K562 (cell line): ENCODE data around the gene KLK14. TPM values are rescaled to one million over a fixed set of nuclear protein-coding genes. Genes with fewer than 3 reads are reported as not detected.
A peak's percentile ranks its signal among the peaks of the same experiment; 100 is the strongest.

Source experiments
- ATAC-seq: fragments of 200-7000 bp; cut with Tn5 transposase; 3 replicates; pipeline ENCODE4 v1.9.1; 2020; ENCODE audit warnings: moderate library complexity
- BruUV-seq: library from RNA; stranded (reverse); fragments of 400-500 nt; replicated peaks from 2 replicates; lab custom pipeline; 2021; lab: Mats Ljungman, UMichigan
- CTCF ChIA-PET: fragments of 300-600 bp; formaldehyde crosslinking; extraction: SDS; loops from one replicate; lab custom pipeline; 2021; ENCODE audit warnings: low intra/inter-chr PET ratio; lab: Yijun Ruan, JAX
- POLR2A ChIA-PET: fragments of 300-600, 350-650 bp; sonication (Branson Sonifier 250); formaldehyde crosslinking; extraction: SDS; loops from one replicate; lab custom pipeline; 2021; ENCODE audit warnings: antibody characterized with exemption, inconsistent platforms; lab: Yijun Ruan, JAX
- DNase-seq, 4 experiments: peaks; one replicate each; pipeline versions ENCODE4 v3.0.0 to v3.0.0-alpha.2; 2011 to 2018; ENCODE audit warnings: low spot score in 3 of 4, mixed read lengths in 3 of 4; ENCODE audit errors: extremely low read depth in 1 of 4
- FAIRE-seq: peaks from 2 replicates; lab custom pipeline; 2011; peaks lifted over from hg19 to GRCh38; lab: Jason Lieb, UNC
- H2AFZ ChIP-seq: 2 replicates; pipeline ENCODE4 v1.6.0; 2011; ENCODE audit warnings: low read depth, low read length, control low read depth, inconsistent platforms
- H3K27ac ChIP-seq: fragments of 200-600 bp; 3 replicates; pipeline ENCODE4 v1.8.0; 2011; ENCODE audit warnings: low read depth, mild to moderate bottlenecking, control low read depth, inconsistent platforms, low read length, moderate library complexity, mixed read lengths; ENCODE audit errors: extremely low read depth
- H3K27me3 ChIP-seq, 2 experiments: fragments of 300-600 bp in 1 of 2; 2 replicates in 1 of 2; 3 replicates in 1 of 2; pipeline versions ENCODE4 v1.6.0 to v1.8.0; 2011; ENCODE audit warnings: inconsistent platforms in 2 of 2, low read length in 2 of 2, mild to moderate bottlenecking in 1 of 2, mixed read lengths in 1 of 2, moderate library complexity in 1 of 2; ENCODE audit not compliant: control insufficient read depth in 2 of 2, insufficient read depth in 2 of 2
- H3K36me3 ChIP-seq: fragments of 300-600 bp; 3 replicates; pipeline ENCODE4 v1.8.0; 2011; ENCODE audit warnings: mild to moderate bottlenecking, low read length, inconsistent platforms; ENCODE audit not compliant: control insufficient read depth, insufficient read depth
- H3K4me1 ChIP-seq, 2 experiments: fragments of 200-600 bp in 1 of 2; replicated peaks in 1 of 2; 2 replicates in 1 of 2; 3 replicates in 1 of 2; pipeline versions ENCODE4 v1.5.1 to v1.8.0; 2011; ENCODE audit warnings: inconsistent platforms in 2 of 2, low read length in 2 of 2, mild to moderate bottlenecking in 1 of 2, mixed read lengths in 1 of 2, moderate library complexity in 1 of 2; ENCODE audit not compliant: control insufficient read depth in 2 of 2, insufficient read depth in 2 of 2
- H3K4me2 ChIP-seq: 2 replicates; pipeline ENCODE4 v1.6.1; 2011; ENCODE audit warnings: low read length, control low read depth, inconsistent platforms, mixed read lengths; ENCODE audit not compliant: insufficient read depth
- H3K4me3 ChIP-seq: fragments of 200-600 bp; sonication (generic), shearing (Covaris generic); 2 replicates; pipeline ENCODE4 v1.5.1; 2016; ENCODE audit warnings: control low read depth, inconsistent platforms
- H3K79me2 ChIP-seq: fragments of 200-600 bp; 3 replicates; pipeline ENCODE4 v1.8.0; 2011; ENCODE audit warnings: low read length, inconsistent platforms; ENCODE audit not compliant: control insufficient read depth, insufficient read depth
- H3K9ac ChIP-seq, 2 experiments: 2 replicates each; pipeline versions ENCODE4 v1.6.0 to v1.6.1; 2011; ENCODE audit warnings: low read depth in 2 of 2, low read length in 2 of 2, control low read depth in 1 of 2, inconsistent platforms in 1 of 2, mild to moderate bottlenecking in 1 of 2, mixed read lengths in 1 of 2; ENCODE audit not compliant: insufficient read depth in 1 of 2
- H3K9me1 ChIP-seq: one replicate; pipeline ENCODE4 v1.6.0; 2011; ENCODE audit warnings: inconsistent platforms, mild to moderate bottlenecking, low read length, moderate library complexity; ENCODE audit not compliant: control insufficient read depth, insufficient read depth
- H3K9me3 ChIP-seq: replicated peaks from 2 replicates; pipeline ENCODE4 v1.5.1; 2011; ENCODE audit warnings: low read depth, low read length, inconsistent platforms; ENCODE audit not compliant: control insufficient read depth, insufficient read depth
- H4K20me1 ChIP-seq: replicated peaks from 2 replicates; pipeline ENCODE4 v1.6.1; 2011; ENCODE audit warnings: low read length, inconsistent platforms, mixed read lengths; ENCODE audit not compliant: control insufficient read depth, insufficient read depth
- CREBBP ChIP-seq: IDR thresholded peaks from one replicate; pipeline ENCODE4 v1.6.1; 2012; ENCODE audit warnings: low read depth, mild to moderate bottlenecking, control low read depth, inconsistent platforms, low read length
- NFXL1 ChIP-seq: fragments of 450-650 bp; formaldehyde crosslinking; IDR thresholded peaks from 2 replicates; pipeline ENCODE4 v1.4.0; 2021; ENCODE audit warnings: mild to moderate bottlenecking
- POLR2G ChIP-seq: fragments of 200-400 bp; formaldehyde crosslinking; IDR thresholded peaks from 2 replicates; pipeline ENCODE4 v1.6.1; 2017; ENCODE audit warnings: low read depth, mild to moderate bottlenecking, antibody characterized with exemption, low read length, moderate library complexity
- RB1 ChIP-seq: fragments of 450-650 bp; IDR thresholded peaks from 2 replicates; pipeline ENCODE4 v1.6.1; 2017; ENCODE audit warnings: low read depth, mild to moderate bottlenecking
- RBFOX2 ChIP-seq: fragments of 200-400 bp; formaldehyde crosslinking; IDR thresholded peaks from 2 replicates; pipeline ENCODE4 v1.6.1; 2017; ENCODE audit warnings: low read depth, mild to moderate bottlenecking, low read length, moderate library complexity
- SLC30A9 ChIP-seq: fragments of 250-450 bp; sonication (Bioruptor Pico); IDR thresholded peaks from 2 replicates; pipeline ENCODE4 v1.8.0; 2022; ENCODE audit warnings: mild to moderate bottlenecking, moderate library complexity
- SMARCA4 ChIP-seq: fragments of 450-650 bp; IDR thresholded peaks from 2 replicates; pipeline ENCODE4 v1.6.1; 2016
- SMARCB1 ChIP-seq: IDR thresholded peaks from 2 replicates; pipeline ENCODE4 v1.6.1; 2011; ENCODE audit warnings: improper control_type of control experiment, low read depth; ENCODE audit not compliant: insufficient read length
- SP2 ChIP-seq: IDR thresholded peaks from 2 replicates; pipeline ENCODE4 v1.6.1; 2011; ENCODE audit warnings: mild to moderate bottlenecking, low read depth, low read length, moderate library complexity; ENCODE audit not compliant: poor library complexity, severe bottlenecking; ENCODE audit errors: extremely low read depth
- TAF9B ChIP-seq: fragments of 450-650 bp; IDR thresholded peaks from 2 replicates; pipeline ENCODE4 v1.6.1; 2018; ENCODE audit warnings: mild to moderate bottlenecking; ENCODE audit not compliant: partially characterized antibody
- TOE1 ChIP-seq, 2 experiments: fragments of 450-650 bp in 1 of 2; sonication (generic) in 1 of 2; formaldehyde crosslinking in 1 of 2; IDR thresholded peaks; 2 replicates each; pipeline versions ENCODE4 v1.7.1 to v1.8.0; 2016 to 2022; ENCODE audit warnings: borderline replicate concordance in 2 of 2, mild to moderate bottlenecking in 2 of 2, antibody characterized with exemption in 1 of 2, inconsistent platforms in 1 of 2, low read depth in 1 of 2, missing genetic modification reagents in 1 of 2, moderate library complexity in 1 of 2
- ZKSCAN3 ChIP-seq: fragments of 250-450 bp; sonication (Bioruptor Pico); IDR thresholded peaks from 2 replicates; pipeline ENCODE4 v1.4.0; 2020
- ZNF133 ChIP-seq: fragments of 250-450 bp; sonication (Bioruptor Pico); IDR thresholded peaks from 2 replicates; pipeline ENCODE4 v1.4.0; 2020; ENCODE audit warnings: mild to moderate bottlenecking
- ZNF217 ChIP-seq: sonication (generic); formaldehyde crosslinking; IDR thresholded peaks from 2 replicates; pipeline ENCODE4 v1.8.0; 2022; ENCODE audit warnings: mild to moderate bottlenecking, missing genetic modification reagents
- ZNF551 ChIP-seq: fragments of 250-450 bp; sonication (Bioruptor Pico); IDR thresholded peaks from 2 replicates; pipeline ENCODE4 v1.5.0; 2021; ENCODE audit warnings: mild to moderate bottlenecking, moderate library complexity
- WGBS: fragments of 100-300 bp; shearing (Covaris generic); methylation state at CpG from one replicate; pipeline ENCODE4 v1.1.6; 2016; ENCODE audit warnings: low coverage, mixed read lengths; ENCODE audit not compliant: insufficient coverage; ENCODE audit errors: missing lambda C conversion rate; 5-methylcytosine and 5-hydroxymethylcytosine counted together
- in situ Hi-C: fragments of 300-500 bp; cut with MboI; formaldehyde crosslinking; loops from 4 replicates; pipeline ENCODE4 v1.15.0; 2018; ENCODE audit warnings: inconsistent platforms, mixed read lengths
- intact Hi-C: fragments of 100-400 bp; cut with micrococcal nuclease; formaldehyde crosslinking; loops from 2 replicates; pipeline ENCODE4 v1.14.2; 2022
- polyA plus RNA-seq, 8 experiments: library from polyadenylated mRNA; depleted of rRNA in 4 of 8; stranded (reverse) in 5 of 8; unstranded in 3 of 8; fragments of >200 nt; fragmentation: Nextera tagmentation in 2 of 8; fragmentation: Illumina TruSeq in 1 of 8; extraction: Ambion mirVana in 2 of 8; extraction: Trizol in 1 of 8; gene quantifications; 2 replicates each; pipeline versions ENCODE4 v1.2.1 to v1.2.3, GENCODE V29; 2011 to 2014; ENCODE audit warnings: inconsistent platforms in 1 of 8, missing spikeins in 1 of 8
- total RNA-seq, 7 experiments: library from RNA; depleted of rRNA in 6 of 7; stranded (reverse); fragments of >200 nt in 6 of 7; fragmentation: Illumina TruSeq in 2 of 7; extraction: Trizol in 2 of 7; gene quantifications; 2 replicates each; pipeline versions ENCODE4 v1.2.1 to v1.2.3, GENCODE V29; 2011 to 2021; ENCODE audit warnings: low replicate concordance in 1 of 7
- TF ChIP-seq, protein P1 (sequence below): sonication (generic); formaldehyde crosslinking; IDR thresholded peaks from 2 replicates; pipeline ENCODE4 v1.8.1; 2023; ENCODE audit warnings: mild to moderate bottlenecking, missing genetic modification reagents

The KLK14 gene
- total and polyA plus RNA-seq, 9 of the 15 experiments (the other 6 are each of a cell fraction or from before 2014, with no cell fraction given), result not detected

DNA sequence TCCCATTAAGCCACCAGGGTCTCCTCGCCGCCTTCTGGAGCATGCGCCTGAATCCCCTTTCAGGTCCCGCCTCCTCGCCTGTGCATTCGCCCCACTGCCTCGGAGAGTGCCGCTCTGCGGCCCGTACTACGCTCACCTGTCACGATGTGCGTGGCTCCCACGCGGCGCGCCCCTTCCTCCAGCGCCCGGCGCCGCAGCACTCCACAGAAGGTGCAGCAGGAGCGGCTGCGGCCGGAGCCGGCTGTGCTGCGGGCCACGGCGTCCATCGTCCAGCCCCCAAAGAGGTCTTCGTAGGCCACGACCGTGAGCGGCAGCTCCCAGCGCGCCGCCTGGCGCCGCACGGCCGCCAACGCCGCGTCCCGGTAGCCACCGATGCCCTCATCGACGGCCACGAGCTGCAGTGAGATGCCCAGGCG, 21.2 kb upstream of the KLK14 start (continued):
- TF ChIP-seq TAF9B, result no peak
- TF ChIP-seq CREBBP, result no peak
- TF ChIP-seq ZNF217 (CRISPR knock-in tag), result no peak
- TF ChIP-seq POLR2G, result peak; percentile 35
- TF ChIP-seq ZKSCAN3 (CRISPR knock-in tag), result no peak
- TF ChIP-seq, protein P1, sequence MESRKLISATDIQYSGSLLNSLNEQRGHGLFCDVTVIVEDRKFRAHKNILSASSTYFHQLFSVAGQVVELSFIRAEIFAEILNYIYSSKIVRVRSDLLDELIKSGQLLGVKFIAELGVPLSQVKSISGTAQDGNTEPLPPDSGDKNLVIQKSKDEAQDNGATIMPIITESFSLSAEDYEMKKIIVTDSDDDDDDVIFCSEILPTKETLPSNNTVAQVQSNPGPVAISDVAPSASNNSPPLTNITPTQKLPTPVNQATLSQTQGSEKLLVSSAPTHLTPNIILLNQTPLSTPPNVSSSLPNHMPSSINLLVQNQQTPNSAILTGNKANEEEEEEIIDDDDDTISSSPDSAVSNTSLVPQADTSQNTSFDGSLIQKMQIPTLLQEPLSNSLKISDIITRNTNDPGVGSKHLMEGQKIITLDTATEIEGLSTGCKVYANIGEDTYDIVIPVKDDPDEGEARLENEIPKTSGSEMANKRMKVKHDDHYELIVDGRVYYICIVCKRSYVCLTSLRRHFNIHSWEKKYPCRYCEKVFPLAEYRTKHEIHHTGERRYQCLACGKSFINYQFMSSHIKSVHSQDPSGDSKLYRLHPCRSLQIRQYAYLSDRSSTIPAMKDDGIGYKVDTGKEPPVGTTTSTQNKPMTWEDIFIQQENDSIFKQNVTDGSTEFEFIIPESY, result peak; percentile 7; the same call in 1 of the 2 replicates
- no peak for TF ChIP-seq SMARCB1
- peak; percentile 52; the same call in 1 of the 2 replicates for TF ChIP-seq RBFOX2

DNA sequence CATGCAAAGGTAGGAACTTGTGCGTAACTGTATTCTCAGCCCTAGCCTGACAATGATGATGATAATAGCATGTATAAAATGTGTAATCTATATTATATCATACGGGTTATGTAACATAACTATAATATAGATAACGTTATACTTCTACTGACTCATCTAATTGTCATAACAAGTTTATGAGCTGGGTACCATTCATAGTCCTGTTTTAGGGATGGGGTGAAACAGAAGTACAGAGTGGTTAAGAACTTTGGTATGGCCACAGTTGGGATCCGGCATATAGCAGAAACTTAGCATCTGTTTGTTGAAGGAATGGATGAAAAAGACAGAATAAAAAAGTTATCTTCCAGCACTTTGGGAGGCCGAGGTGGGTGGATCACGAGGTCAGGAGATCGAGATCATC, 20.3 kb upstream of the KLK14 start:
- H4K20me1 ChIP-seq, result no peaks in the 10 kb centered on the region
- WGBS, result 94% methylated on average over 7 of the region's 7 CpGs
- H3K9me1 ChIP-seq, result no peaks in the 10 kb centered on the region
- no peak for TF ChIP-seq NFXL1
- no peak for TF ChIP-seq ZNF551 (CRISPR knock-in tag)
- TF ChIP-seq RB1, result no peak
- TF ChIP-seq TOE1 (IDR thresholded peaks at IDR 0.05; ENCODE audit: borderline replicate concordance), result no peak
- no peak for TF ChIP-seq TOE1 (CRISPR knock-in tag; IDR thresholded peaks at IDR 0.05; ENCODE audit: borderline replicate concordance, low read depth)
- no peak for TF ChIP-seq SLC30A9 (CRISPR knock-in tag)
- TF ChIP-seq ZNF133 (CRISPR knock-in tag), result no peak
- TF ChIP-seq SMARCA4, result no peak
- no peak for TF ChIP-seq SP2

More for the DNA sequence above, 20.3 kb upstream of the KLK14 start:
- H3K9ac ChIP-seq, result no peak overlapping the region
- H3K9me3 ChIP-seq, result no peaks in the 10 kb centered on the region
- no TSS peak for BruUV-seq
- H3K36me3 ChIP-seq, result peaks cover 43% of the 10 kb centered on the region; the same call in 2 of the 3 replicates
- intact Hi-C loops (no loop called here), in situ Hi-C loops (no loop called here)
- H3K4me3 ChIP-seq, result no peak overlapping the region
- H3K4me1 ChIP-seq, result peaks cover 6 to 16% of the 10 kb centered on the region in 2 experiments; a peak in 3 of 5 replicates
- CTCF ChIA-PET, result no interaction called here
- H2AFZ ChIP-seq, result no peak overlapping the region
- H3K27ac ChIP-seq, result no peak overlapping the region
- POLR2A ChIA-PET, result interaction anchor here (1.0 kb wide), 1 partner anchor 9 kb away, joined by 3 read pairs; no protein-coding TSS in a partner anchor
- peaks cover 31% of the 10 kb centered on the region for H3K79me2 ChIP-seq
- ATAC-seq (no peak), DNase-seq (no peak), FAIRE-seq (no peak)
- H3K4me2 ChIP-seq, result no peak overlapping the region
- no peaks in the 10 kb centered on the region for H3K27me3 ChIP-seq
